GM19193 (cell line): ENCODE measurements around the gene KAT5.

Experiments
- POLR2A ChIP-seq: IDR thresholded peaks from 4 replicates; pipeline ENCODE4 v1.6.1; 2011; ENCODE audit not compliant: insufficient read depth, insufficient read length; ENCODE audit errors: extremely low read depth

The KAT5 gene

DNA sequence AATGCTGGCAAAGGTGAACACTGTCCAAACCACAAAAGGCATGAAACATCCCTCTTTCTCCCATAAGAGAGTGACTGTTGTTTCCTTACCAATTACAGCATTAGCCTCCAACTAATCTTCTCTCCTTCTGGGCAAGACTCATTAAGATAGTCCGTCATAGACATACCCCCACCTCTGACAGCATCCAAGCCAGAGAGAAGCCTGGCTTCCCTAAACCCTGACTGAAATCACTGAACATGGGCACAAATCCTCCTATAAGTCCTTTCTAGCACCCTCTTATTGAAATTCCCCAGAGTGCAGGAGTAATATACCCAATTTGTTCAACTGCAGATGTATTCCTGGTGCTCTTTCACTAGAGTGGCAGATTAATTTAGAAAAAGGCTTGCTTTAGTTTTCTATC, 10.2 kb downstream of the KAT5 start:
- TF ChIP-seq POLR2A = no peak

DNA sequence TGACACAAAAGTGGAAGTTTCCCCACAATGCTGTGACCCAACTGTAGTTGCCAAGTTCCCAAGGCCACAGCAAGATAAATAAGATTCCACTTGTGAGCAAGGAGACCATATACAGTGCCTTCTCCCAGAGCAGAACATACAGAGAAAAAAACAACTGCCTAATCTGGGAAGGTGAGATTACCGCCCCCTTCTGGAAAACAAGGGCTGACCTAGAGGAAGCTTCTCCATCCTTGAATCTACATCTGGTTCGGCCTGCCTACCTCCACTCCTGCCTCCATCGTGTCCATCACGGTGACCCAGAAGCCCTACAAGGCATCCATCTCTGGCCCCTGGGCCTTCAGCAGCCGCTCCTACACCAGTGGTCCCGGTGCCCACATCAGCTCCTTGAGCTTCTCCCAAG, 14.6 kb downstream of the KAT5 start:
- no peak for TF ChIP-seq POLR2A

DNA sequence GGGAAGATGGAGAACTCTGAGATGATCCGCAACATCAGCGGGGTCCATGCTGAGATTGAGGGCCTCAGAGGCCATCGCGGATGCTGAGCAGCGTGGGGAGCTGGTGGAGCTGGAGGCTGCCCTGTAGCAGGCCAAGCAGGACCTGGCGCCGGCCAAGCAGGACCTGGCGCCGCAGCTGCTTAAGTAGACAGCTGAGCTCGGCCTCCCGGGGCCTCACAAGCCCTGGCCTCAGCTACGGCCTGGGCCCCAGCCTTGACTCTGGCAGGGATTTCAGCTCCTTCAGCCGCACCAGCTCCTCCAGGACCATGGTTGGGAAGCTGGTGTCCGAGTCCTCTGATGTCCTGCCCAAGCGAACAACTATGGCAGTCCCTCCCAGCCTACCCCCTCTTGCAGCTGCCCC, 15.8 kb downstream of the KAT5 start:
- TF ChIP-seq POLR2A = no peak

DNA sequence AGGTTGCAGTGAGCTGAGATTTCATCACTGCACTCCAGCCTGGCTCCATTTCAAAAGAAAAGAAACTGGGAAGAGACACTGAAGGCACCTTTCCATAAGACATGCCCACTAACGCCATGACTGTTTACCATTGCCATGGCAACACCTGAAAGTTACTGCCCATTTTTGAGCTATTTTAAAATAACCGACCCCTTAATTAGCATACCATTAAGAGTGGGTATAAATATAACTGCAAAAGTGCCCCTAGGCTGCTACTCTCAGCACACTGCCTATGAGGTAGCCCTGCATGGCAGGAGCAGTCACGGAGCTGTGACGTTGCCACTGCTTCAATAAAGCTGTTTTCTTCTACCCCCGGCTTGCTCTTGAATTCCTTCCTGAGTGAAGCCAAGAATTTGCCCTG, 18.4 kb downstream of the KAT5 start:
- TF ChIP-seq POLR2A = no peak

DNA sequence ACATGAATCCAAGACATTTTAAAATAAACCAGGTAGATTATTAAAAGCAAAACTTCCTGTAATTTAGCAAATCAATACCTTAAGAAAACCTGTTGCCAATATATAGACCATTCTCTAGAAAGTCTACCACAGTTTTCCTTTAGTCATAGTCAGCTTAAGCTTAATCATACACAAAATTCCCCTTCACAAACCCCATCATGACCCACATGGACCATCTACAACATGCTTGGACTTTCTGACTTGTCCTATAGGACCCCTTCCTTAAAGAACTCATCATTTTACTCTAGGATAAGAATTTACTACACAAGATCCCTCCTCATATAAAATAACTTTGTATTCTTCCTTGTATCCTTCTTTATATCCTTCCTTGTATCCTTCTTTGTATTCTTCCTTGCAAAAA, 24.8 kb downstream of the KAT5 start:
- no peak for TF ChIP-seq POLR2A

DNA sequence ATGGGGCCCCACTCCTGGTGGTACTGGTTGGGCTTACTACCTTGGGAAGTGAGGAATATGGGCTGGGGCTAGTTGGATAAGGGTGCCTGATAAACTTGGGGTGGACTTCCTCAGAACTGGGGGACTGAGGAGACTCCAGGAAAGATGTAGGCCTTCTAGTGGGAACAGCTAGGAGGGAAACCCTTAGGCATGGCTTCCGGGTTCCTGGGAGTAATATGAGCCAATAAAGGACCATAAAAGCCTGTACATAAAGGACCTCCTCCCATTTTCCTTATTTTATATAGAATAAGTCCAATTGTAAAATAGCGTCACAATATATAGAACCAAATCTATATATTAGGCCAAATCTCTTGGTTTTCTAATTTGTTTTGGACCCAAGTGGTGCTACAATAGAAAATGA, 27.0 kb downstream of the KAT5 start:
- TF ChIP-seq POLR2A = no peak

DNA sequence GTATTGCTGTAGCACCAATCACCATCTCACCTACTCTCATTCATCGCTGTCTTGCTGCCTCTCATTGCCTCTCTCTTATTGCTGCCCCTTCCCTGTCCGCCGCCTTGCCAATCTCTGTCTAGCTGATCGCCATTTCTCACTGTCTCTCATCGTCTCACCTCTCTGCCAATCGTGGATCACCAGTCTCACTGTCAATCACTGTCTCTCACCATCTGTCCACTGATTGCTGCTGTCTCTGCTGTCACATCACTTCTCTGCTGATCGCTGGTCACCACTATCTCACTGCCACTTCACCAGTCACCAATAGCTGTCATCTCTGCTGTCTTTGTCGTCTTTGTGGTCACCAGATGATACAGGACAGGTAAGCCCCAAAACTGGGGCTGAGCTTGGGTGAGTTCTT, 29.1 kb downstream of the KAT5 start:
- no peak for TF ChIP-seq POLR2A

DNA sequence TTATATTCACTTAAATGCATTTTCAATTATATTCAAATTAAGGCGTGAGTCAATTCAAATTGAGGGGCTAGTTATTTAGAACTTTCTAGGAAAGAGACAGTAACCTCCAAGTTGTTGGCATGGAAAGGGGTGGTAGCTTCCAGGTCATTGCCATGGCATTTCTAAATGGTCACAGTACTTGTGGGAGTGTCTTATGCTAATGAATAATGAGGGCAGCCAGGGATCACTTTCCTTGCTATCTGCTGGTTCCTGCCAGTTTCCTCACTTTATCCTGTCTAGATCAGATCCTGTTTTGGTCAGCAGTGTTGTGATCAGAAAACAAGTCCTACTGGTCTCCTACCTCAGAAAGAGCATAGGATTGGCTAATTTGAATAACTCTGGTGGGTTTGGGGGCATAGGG, 30.3 kb downstream of the KAT5 start:
- no peak for TF ChIP-seq POLR2A

DNA sequence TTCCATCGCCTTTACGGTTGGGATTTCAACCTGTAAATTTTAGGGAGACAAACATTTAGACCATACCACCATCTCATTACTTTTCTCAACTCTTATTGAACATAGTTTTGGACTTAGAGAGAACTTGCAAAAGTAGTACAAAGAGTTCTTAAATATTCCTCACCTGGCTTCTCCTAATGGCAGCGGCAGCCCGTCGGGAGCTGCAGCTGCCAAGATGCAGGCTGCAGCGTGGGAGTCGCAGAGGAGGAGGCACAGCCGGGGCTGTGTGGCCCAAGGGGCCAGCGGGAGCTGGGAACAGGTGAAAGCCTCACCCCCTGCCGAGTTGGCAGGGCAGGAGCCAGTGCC, 31.6 kb downstream of the KAT5 start:
- TF ChIP-seq POLR2A = no peak

DNA sequence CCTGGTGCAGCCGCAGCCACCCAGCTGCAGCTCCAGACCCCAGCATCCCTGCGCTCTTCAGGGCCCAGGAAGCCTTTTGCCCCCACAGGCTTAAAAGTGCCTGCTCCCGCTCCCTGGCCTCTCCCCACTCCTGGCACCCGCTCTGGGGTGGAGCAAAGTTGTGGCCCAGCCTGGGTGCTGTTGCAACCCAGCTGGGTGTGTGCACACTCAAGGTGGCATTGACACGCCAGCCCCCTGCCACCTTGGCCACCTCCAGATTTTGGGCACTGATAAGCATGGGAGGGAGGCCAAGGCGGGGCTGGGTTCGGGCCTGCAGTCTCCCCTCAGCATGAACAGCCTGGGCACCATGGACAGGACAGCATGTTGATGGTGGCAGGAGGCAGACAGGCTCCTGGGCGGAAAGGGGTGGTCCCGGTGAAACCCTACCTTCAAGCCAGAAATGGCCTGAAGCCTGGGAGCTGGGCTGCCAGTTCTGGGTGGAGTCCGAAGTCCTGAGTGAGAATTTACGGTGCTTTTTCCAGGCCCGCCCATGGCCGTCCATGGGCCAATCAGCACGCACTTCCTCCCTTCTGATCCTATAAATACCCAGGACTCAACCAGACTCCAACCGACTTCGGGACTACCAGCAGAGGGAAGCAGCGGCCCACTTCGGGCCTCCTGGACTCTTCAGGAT, 32.1 kb downstream of the KAT5 start:
- TF ChIP-seq POLR2A = no peak

DNA sequence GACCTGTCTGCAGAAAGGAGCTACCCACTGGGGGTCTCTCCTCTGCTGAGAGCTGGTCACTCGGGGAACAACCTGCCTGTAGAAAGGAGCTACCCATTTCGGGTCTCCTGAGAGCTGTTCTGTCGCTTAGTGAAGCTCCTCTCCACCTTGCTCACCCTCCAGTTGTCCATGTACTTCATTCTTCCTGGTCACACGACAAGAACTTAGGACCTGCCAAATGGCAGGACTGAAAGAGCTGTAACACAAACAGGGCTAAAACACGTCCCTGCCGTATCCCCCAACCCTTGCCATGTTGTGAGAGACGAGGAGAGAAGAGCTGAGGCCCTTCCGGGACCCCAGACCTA, 32.6 kb downstream of the KAT5 start:
- TF ChIP-seq POLR2A = no peak

DNA sequence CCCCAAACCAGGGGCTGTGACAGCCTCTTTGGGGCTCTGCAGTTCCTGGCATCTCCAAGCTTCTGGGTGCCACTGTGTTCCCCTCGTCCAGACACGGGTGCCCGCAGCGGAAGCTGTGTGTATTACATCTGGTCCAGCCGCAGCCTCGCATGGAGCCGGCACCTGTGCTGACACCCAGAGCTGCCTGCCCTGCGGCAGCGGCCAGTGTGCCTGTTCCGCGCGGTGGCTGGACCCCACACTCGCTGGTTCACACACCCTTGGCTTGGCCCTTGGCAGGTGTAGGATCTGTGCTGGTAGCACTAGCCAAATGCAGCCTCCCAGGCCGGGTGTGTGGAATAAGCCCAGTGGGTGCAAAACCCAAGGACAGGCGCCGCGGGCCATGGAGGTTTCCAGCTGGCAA, 33.0 kb downstream of the KAT5 start:
- no peak for TF ChIP-seq POLR2A

DNA sequence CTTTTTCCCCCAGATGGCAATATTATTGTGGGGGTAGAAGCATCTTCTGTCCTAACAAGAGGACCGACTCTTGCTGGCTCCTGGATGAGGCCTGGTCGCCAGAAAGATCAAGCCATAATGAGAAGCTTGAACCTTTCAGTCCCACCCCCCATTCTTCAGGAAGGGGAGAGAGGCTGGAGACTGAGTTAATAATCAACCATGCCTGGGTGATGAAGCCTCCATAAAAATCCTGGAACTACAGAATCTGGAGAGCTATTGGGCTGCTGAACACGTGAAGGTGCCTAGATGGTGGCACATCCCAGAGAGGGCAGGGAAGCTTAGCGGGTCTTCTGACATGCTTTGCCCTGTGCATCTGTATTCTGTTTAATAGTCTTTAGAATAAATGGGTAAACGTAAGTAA, 52.4 kb downstream of the KAT5 start:
- no peak for TF ChIP-seq POLR2A

DNA sequence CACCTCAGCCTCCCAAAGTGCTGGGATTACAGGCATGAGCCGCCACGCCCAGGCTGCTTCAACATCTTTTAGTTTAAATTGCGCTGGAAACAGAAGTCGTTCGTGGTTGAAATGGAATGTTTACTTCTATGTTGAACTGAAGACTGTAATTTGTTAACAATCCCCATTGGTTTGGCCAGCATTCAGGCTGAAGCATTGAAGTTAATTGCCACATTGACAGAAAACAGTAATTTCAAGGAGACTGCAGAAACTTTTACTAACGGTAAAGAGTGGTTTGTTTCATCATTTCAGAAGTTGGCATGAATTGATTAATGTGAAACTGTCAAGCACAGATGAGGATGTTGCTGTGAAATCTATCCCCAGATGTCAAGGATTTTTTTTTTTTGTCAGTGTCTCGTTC, 54.5 kb downstream of the KAT5 start:
- no peak for TF ChIP-seq POLR2A

DNA sequence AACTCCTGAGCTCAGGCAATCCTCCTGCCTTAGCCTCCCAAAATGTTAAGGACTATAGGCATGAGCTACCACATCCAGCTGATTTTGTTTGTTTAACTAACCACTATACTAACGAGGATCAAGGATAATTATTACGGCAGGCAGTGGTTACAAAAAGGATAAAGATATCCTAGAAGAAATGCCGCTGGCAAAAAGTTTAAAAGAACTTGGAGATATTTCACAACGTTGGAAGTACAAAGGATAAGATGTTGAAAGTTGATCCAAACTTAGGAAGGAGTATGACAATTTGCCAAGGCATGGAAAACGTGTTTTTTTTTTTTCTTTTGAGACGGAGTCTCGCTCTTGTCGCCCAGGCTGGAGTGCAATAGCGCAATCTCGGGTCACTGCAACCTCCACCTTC, 55.4 kb downstream of the KAT5 start:
- TF ChIP-seq POLR2A = no peak
